Measurements from ENCODE around the gene SDCBP2.

SDCBP2 gene

DNA sequence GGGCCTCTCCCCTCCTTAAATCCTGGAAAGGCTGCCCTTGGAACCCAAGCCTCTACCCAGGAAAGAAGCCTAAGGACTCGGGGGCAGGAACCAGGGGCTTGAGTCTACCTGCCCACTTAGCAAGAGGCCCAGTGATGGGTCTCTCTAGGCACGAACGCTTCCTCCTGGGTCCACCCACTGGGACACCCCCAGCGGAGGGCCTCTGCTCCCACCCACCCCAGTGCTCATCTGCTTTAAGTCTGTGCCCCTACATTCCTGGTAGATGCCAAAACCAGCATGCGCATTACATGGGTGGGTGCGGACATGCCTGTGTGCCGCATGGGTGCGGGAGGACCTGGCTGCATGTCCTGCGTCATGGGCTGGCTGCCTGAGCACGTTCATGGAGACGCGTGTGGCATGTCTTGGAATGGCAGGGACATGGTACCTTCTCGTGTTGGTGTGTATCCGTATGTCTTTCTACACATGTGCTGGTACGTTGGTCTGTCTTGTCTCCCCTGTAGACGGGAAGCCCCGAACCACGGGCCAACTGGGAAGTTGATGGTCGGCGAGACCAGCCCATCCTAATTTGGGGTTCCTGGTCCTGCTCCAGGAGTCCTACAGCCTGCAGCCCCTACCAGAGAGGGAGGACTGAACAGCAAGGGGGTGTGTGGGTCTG, 33.5 kb downstream of the SDCBP2 start:
- H3K36me3 ChIP-seq (ENCODE audit: control insufficient read depth, insufficient read depth, low read length), result no peaks in the 10 kb centered on the region
- H3K4me3 ChIP-seq (replicated peaks; ENCODE audit: low read depth, low read length), result no peak overlapping the region
- TF ChIP-seq, protein P1, sequence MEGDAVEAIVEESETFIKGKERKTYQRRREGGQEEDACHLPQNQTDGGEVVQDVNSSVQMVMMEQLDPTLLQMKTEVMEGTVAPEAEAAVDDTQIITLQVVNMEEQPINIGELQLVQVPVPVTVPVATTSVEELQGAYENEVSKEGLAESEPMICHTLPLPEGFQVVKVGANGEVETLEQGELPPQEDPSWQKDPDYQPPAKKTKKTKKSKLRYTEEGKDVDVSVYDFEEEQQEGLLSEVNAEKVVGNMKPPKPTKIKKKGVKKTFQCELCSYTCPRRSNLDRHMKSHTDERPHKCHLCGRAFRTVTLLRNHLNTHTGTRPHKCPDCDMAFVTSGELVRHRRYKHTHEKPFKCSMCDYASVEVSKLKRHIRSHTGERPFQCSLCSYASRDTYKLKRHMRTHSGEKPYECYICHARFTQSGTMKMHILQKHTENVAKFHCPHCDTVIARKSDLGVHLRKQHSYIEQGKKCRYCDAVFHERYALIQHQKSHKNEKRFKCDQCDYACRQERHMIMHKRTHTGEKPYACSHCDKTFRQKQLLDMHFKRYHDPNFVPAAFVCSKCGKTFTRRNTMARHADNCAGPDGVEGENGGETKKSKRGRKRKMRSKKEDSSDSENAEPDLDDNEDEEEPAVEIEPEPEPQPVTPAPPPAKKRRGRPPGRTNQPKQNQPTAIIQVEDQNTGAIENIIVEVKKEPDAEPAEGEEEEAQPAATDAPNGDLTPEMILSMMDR (IDR thresholded peaks at IDR 0.05; ENCODE audit: insufficient read depth, low read length, poor library complexity, severe bottlenecking), result no peak
- no peaks in the 10 kb centered on the region; the same call in none of the 2 replicates for H3K27me3 ChIP-seq (replicated peaks; ENCODE audit: control insufficient read depth, insufficient read depth, low read length)
- no peak for DNase-seq (ENCODE audit: extremely low read depth, insufficient read length)

DNA sequence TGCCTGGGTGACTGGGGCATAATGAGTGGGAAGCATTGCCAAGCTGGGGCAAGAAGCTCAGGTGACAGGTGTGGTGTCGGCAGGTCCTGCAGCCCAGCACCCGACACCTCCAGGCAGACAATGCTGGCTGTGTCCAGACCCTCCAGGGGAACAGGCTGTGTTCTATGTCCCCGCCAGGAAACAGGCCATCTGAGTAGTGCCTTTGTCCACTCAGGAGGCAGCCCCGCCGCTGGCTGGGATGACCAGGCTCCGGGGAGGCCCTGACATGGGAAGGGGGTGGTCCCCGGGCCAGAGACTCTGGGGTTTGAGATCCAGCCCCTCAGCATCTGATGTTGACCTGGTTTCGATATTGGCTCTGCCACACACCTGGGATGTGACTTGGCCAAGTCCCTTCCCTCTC, 34.4 kb downstream of the SDCBP2 start:
- H3K4me3 ChIP-seq (replicated peaks; ENCODE audit: low read depth, low read length), result no peak overlapping the region
- TF ChIP-seq, protein P1 (IDR thresholded peaks at IDR 0.05; ENCODE audit: insufficient read depth, low read length, poor library complexity, severe bottlenecking), result no peak
- H3K36me3 ChIP-seq (ENCODE audit: control insufficient read depth, insufficient read depth, low read length), result no peaks in the 10 kb centered on the region
- H3K27me3 ChIP-seq (replicated peaks; ENCODE audit: control insufficient read depth, insufficient read depth, low read length), result no peaks in the 10 kb centered on the region; the same call in none of the 2 replicates
- no peak for DNase-seq (ENCODE audit: extremely low read depth, insufficient read length)

DNA sequence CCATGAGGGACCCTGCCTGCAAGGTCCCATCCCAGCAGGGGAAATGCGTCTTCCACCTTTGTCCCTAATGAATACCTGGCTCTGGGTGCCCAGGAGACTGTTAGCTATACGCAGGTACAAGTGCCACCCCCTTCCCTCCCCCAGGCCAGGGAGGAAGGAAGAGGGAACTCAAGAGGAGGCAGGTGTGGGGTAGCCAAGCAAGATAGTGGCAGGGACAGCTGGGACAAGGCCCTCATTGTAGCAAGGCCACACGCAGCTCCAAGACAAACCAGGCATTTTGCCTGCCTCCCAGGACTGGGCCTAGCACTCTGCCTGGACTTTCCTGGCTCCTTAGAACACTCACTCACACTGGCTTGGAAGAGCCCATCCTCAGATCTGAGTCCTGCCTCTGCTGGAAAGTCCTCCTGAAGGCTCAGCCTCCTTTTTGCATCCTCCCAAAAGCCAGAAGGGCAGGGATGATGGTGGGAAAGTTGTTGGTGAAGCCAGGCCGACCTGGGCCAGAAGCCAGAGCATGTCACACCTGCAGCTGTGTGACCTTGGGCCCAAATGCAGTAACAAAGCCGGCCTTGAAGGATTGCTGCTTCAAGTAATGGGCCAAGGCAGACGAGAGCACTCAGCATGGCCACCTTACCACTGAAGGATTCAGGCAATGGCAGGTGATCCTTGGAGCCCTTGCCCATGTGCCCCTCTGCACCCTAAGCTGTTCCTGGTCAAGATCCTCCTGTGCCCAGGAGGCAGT, 35.1 kb downstream of the SDCBP2 start:
- no peaks in the 10 kb centered on the region for H3K36me3 ChIP-seq (ENCODE audit: control insufficient read depth, insufficient read depth, low read length)
- TF ChIP-seq, protein P1 (IDR thresholded peaks at IDR 0.05; ENCODE audit: insufficient read depth, low read length, poor library complexity, severe bottlenecking), result no peak
- no peak for DNase-seq (ENCODE audit: extremely low read depth, insufficient read length)

DNA sequence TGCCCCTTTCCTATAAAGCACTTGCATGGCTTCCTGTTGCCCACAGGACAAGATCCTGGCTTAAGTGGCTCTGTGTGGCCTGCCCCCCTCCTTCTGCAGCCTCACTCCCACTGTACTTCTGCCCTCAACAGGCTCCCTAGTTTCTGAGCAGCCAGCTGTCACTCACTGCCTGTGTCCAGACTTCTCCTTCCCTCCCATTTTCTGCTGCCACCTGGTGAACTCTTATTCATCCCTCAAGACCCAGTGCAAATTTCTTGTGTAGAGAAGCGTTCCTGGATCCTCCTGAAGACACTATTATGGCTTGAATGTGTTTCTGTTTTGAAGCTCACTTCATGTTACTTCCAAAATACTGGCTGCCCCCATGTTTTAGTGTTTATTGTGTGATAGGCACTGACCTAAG, 36.3 kb downstream of the SDCBP2 start:
- no peaks in the 10 kb centered on the region; the same call in none of the 2 replicates for H3K27me3 ChIP-seq (replicated peaks; ENCODE audit: control insufficient read depth, insufficient read depth, low read length)
- no peaks in the 10 kb centered on the region for H3K36me3 ChIP-seq (ENCODE audit: control insufficient read depth, insufficient read depth, low read length)
- TF ChIP-seq, protein P1 (IDR thresholded peaks at IDR 0.05; ENCODE audit: insufficient read depth, low read length, poor library complexity, severe bottlenecking), result no peak
- no peak overlapping the region for H3K4me3 ChIP-seq (replicated peaks; ENCODE audit: low read depth, low read length)
- no peak for DNase-seq (ENCODE audit: extremely low read depth, insufficient read length)

More for the DNA sequence above, 35.1 kb downstream of the SDCBP2 start:
- Histone ChIP-seq H3K4me3 (replicated peaks; ENCODE audit: low read depth, low read length) (no peak overlapping the region), H3K27me3 (replicated peaks; ENCODE audit: control insufficient read depth, insufficient read depth, low read length) (no peaks in the 10 kb centered on the region; the same call in none of the 2 replicates)

DNA sequence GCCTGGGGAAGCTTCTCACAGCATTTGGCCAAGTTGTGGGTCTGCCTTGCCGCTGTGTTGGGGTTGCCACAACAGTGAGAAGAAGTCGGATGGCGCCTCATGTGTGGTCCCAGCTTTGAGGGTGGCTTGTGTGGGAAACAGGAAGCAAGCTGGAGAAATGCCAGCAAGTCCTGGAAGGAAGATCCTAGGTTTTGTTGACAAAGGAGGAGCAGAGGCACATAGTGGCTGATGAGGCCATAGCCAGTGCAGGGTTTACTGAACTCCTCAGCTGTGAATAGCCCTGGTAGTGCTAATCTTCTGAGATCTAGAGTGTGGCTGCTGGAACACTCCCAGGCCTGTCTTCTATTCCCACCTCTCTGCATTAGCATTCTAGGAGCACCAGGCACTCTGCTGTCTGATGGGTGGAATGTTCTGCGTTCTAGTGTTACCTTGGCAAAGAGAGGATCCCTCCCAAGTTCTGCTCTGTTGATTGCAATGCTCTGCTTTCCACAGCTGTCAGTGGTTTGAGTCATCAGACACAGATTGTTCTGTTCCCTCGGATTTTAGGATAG, 37.7 kb downstream of the SDCBP2 start:
- H3K4me3 ChIP-seq (replicated peaks; ENCODE audit: low read depth, low read length), result no peak overlapping the region
- TF ChIP-seq, protein P1 (IDR thresholded peaks at IDR 0.05; ENCODE audit: insufficient read depth, low read length, poor library complexity, severe bottlenecking), result no peak
- H3K36me3 ChIP-seq (ENCODE audit: control insufficient read depth, insufficient read depth, low read length), result no peaks in the 10 kb centered on the region
- H3K27me3 ChIP-seq (replicated peaks; ENCODE audit: control insufficient read depth, insufficient read depth, low read length), result no peaks in the 10 kb centered on the region; the same call in none of the 2 replicates
- no peak for DNase-seq (ENCODE audit: extremely low read depth, insufficient read length)

Measured in GM06990 (cell line).